ENCODE data around the gene VRTN.

DNA sequence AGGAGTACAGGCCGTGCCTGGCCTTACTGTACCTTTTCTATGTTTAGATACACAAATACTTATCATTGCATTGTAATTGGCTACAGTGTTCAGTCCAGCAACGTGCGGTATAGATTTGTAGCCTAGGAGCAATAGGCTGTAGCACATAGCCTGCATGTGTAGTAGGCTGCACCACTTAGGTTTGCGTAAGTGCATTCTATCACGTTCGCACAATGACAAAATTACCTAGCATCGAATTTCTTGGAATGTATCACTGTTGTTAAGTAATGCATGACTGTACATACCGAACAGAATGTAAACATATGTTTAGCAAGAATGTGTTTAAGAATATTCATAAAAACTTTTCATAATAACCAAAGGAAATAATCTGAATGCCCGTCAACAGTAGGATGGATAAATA lies 31.9 kb downstream of the VRTN start:
- TF ChIP-seq, protein P1, sequence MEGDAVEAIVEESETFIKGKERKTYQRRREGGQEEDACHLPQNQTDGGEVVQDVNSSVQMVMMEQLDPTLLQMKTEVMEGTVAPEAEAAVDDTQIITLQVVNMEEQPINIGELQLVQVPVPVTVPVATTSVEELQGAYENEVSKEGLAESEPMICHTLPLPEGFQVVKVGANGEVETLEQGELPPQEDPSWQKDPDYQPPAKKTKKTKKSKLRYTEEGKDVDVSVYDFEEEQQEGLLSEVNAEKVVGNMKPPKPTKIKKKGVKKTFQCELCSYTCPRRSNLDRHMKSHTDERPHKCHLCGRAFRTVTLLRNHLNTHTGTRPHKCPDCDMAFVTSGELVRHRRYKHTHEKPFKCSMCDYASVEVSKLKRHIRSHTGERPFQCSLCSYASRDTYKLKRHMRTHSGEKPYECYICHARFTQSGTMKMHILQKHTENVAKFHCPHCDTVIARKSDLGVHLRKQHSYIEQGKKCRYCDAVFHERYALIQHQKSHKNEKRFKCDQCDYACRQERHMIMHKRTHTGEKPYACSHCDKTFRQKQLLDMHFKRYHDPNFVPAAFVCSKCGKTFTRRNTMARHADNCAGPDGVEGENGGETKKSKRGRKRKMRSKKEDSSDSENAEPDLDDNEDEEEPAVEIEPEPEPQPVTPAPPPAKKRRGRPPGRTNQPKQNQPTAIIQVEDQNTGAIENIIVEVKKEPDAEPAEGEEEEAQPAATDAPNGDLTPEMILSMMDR (conservative IDR thresholded peaks at IDR 0.05 in 1 of 2, IDR thresholded peaks at IDR 0.05 in 1 of 2; ENCODE audit: low read depth in 1 of 2, low read length in 2 of 2), result no peak
- TF ChIP-seq EZH2 (IDR thresholded peaks at IDR 0.05; ENCODE audit: low read length, missing control alignments), result no peak
